B cell (primary cell): ENCODE measurements around the gene CALML4. TPM values are rescaled to one million over a fixed set of nuclear protein-coding genes. Genes with fewer than 3 reads are reported as not detected.

Experiments used
- ATAC-seq: fragments of 200-7000 bp; cut with Tn5 transposase; one replicate; pipeline ENCODE4 v1.10.0; 2021; ENCODE audit warnings: low read depth, mild to moderate bottlenecking, moderate number of reproducible peaks, moderate library complexity
- CTCF ChIA-PET: fragments of 350-600 bp; sonication (Branson Sonifier 250); formaldehyde crosslinking; loops from one replicate; lab custom pipeline; 2021; ENCODE audit warnings: antibody characterized with exemption, inconsistent platforms; lab: Charles Lee
- POLR2A ChIA-PET: fragments of 350-600 bp; sonication (Branson Sonifier 250); formaldehyde crosslinking; loops from one replicate; lab custom pipeline; 2021; ENCODE audit warnings: antibody characterized with exemption; lab: Charles Lee
- DNase-seq: peaks from one replicate; pipeline ENCODE4 v3.0.0; 2013
- H2AFZ ChIP-seq: 2 replicates; pipeline ENCODE4 v1.6.1; 2012; ENCODE audit warnings: mild to moderate bottlenecking, low read depth, low read length; ENCODE audit not compliant: insufficient read depth, poor library complexity, severe bottlenecking
- H3K27ac ChIP-seq, 2 donors: 1 replicate in 1 of 2; 2 replicates in 1 of 2; pipeline ENCODE4 v1.5.1; 2012 to 2013; ENCODE audit warnings: low read length in 2 of 2, mild to moderate bottlenecking in 2 of 2, moderate library complexity in 1 of 2
- H3K27me3 ChIP-seq, 4 experiments: fragments of 200-600 bp in 1 of 4; sonication (generic) in 1 of 4; replicated peaks in 1 of 4; 1 replicate in 2 of 4; 2 replicates in 2 of 4; pipeline versions ENCODE4 v1.6.1 to v1.7.0; 2013 to 2016; ENCODE audit warnings: low read length in 3 of 4, mild to moderate bottlenecking in 2 of 4, mixed read lengths in 1 of 4, moderate library complexity in 1 of 4; ENCODE audit not compliant: insufficient read depth in 4 of 4, control insufficient read depth in 3 of 4; ENCODE audit errors: control extremely low read depth in 1 of 4
- H3K36me3 ChIP-seq, 2 experiments: replicated peaks in 1 of 2; 1 replicate in 1 of 2; 2 replicates in 1 of 2; pipeline versions ENCODE4 v1.6.1 to v1.7.1; 2013; ENCODE audit warnings: low read length in 1 of 2; ENCODE audit not compliant: insufficient read depth in 2 of 2, control insufficient read depth in 1 of 2; ENCODE audit errors: control extremely low read depth in 1 of 2, extremely low read depth in 1 of 2
- H3K4me1 ChIP-seq, 2 donors: fragments of 200-600 bp in 1 of 2; sonication (generic) in 1 of 2; 1 replicate in 1 of 2; 2 replicates in 1 of 2; pipeline versions ENCODE4 v1.5.1 to v1.6.1; 2013 to 2017; ENCODE audit warnings: low read length in 2 of 2; ENCODE audit not compliant: control insufficient read depth in 2 of 2, insufficient read depth in 2 of 2
- H3K4me2 ChIP-seq: replicated peaks from 2 replicates; pipeline ENCODE3; 2012; ENCODE audit warnings: mild to moderate bottlenecking, low read depth, low read length; ENCODE audit not compliant: poor library complexity, severe bottlenecking
- H3K4me3 ChIP-seq, 5 experiments: fragments of 200-600 bp in 1 of 5; sonication (generic) in 1 of 5; 1 replicate in 3 of 5; 2 replicates in 2 of 5; pipeline versions ENCODE4 v1.5.1 to v1.7.0; 2011 to 2016; ENCODE audit warnings: low read length in 4 of 5, mild to moderate bottlenecking in 4 of 5, low read depth in 2 of 5, control low read depth in 1 of 5, moderate library complexity in 1 of 5; ENCODE audit not compliant: insufficient read depth in 1 of 5; ENCODE audit errors: control extremely low read depth in 1 of 5, extremely low read depth in 1 of 5
- H3K79me2 ChIP-seq: fragments of 200-600 bp; sonication (generic); one replicate; pipeline ENCODE4 v1.6.0; 2016; ENCODE audit warnings: low read length; ENCODE audit not compliant: control insufficient read depth, insufficient read depth
- H3K9ac ChIP-seq: fragments of 200-600 bp; sonication (generic); 2 replicates; pipeline ENCODE4 v1.6.1; 2017; ENCODE audit warnings: mild to moderate bottlenecking, low read length, moderate library complexity
- H3K9me3 ChIP-seq, 3 donors: one replicate each; pipeline versions ENCODE4 v1.6.1 to v1.7.1; 2013; ENCODE audit warnings: low read length in 2 of 3; ENCODE audit not compliant: control insufficient read depth in 2 of 3, insufficient read depth in 1 of 3; ENCODE audit errors: control extremely low read depth in 1 of 3
- H4K20me1 ChIP-seq: 2 replicates; pipeline ENCODE4 v1.6.0; 2012; ENCODE audit warnings: mild to moderate bottlenecking, low read length; ENCODE audit not compliant: insufficient read depth, control insufficient read depth, poor library complexity, severe bottlenecking
- H3K27ac Mint-ChIP-seq: one replicate; pipeline ENCODE4 v1.8.0; 2021; ENCODE audit warnings: mixed read lengths
- H3K27me3 Mint-ChIP-seq: one replicate; pipeline ENCODE4 v1.8.0; 2021; ENCODE audit warnings: mixed read lengths
- H3K4me1 Mint-ChIP-seq: one replicate; pipeline ENCODE4 v1.8.0; 2021; ENCODE audit warnings: mixed read lengths
- H3K4me3 Mint-ChIP-seq: one replicate; pipeline ENCODE4 v1.8.0; 2021; ENCODE audit warnings: mixed read lengths
- H3K9me3 Mint-ChIP-seq: one replicate; pipeline ENCODE4 v1.8.0; 2022; ENCODE audit warnings: mixed read lengths; ENCODE audit not compliant: insufficient read depth
- EZH2 ChIP-seq: IDR thresholded peaks from 2 replicates; pipeline ENCODE4 v1.6.1; 2012; ENCODE audit warnings: borderline replicate concordance, low read depth, mild to moderate bottlenecking, moderate library complexity, low read length; ENCODE audit not compliant: insufficient read depth, poor library complexity, severe bottlenecking
- WGBS: methylation state at CpG from one replicate; pipeline ENCODE4 v1.1.5; 2013; ENCODE audit warnings: missing lambda C conversion rate; ENCODE audit not compliant: insufficient coverage; 5-methylcytosine and 5-hydroxymethylcytosine counted together
- intact Hi-C: fragments of 100-400 bp; cut with micrococcal nuclease; formaldehyde crosslinking; loops from one replicate; pipeline ENCODE4 v1.10.0; 2022
- polyA plus RNA-seq: library from polyadenylated mRNA; depleted of rRNA; stranded (reverse); fragments of >200 nt; gene quantifications from 2 replicates; pipeline ENCODE4 v1.2.3, GENCODE V29; 2012
- total RNA-seq, 2 donors: library from RNA; stranded (reverse); fragments of 120-200 nt in 1 of 2; gene quantifications; 1 replicate in 1 of 2; 2 replicates in 1 of 2; pipeline versions ENCODE4 v1.2.3 to v1.2.4, GENCODE V29; 2013 to 2022
- TF ChIP-seq, protein P1 (sequence below): fragments of 200-600 bp; IDR thresholded peaks from one replicate; pipeline ENCODE4 v1.8.0; 2022; ENCODE audit warnings: antibody characterized with exemption, mild to moderate bottlenecking

Gene CALML4
- total and polyA plus RNA-seq, 2 donors (not counting 1 experiment from before 2014, with no cell fraction given), result 2.4 to 4.2 TPM

DNA sequence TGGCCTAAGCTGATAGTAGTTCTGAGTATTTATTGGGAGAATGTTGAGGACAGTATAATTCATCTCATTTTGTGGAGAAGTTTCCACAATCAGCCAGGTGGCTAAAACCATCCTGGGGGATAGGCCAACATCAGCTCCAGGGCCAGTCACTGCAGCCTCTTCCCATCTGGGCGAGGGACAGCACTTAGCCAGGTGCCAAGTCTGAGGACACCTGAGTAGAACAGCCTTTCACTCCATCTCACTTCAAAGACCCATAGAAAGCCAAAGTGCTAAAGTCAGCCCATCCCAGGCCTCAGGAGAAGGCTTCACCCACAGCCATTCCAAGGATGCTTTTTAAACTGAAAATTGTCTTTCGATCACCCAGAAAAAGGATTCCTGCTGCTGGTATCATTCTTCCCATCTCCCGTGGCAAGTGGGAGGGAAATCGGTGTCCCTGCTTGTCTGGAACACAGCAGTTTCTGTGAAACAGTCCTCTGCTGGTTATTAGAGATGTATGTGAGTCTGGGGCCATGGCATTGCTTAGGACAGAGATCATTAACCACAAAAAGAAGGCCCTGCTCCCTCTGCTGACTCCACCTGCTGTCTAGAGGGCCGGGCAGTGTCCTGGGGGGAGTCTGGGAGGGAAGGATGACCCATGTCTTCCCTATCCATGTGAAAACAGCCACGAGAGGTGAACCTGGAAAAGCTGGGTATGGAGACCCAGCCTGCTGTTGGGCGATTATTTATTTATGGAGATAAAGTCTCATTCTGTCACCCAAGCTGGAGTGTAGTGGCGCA lies 9.6 kb downstream of the CALML4 start:
- peak overlapping the region in 1 of 2 donors; percentile 19 for H3K27ac ChIP-seq
- WGBS, result 95% methylated on average over 4 of the region's 8 CpGs
- no peak overlapping the region for H2AFZ ChIP-seq
- no peak for DNase-seq
- H3K79me2 ChIP-seq, result no peaks in the 10 kb centered on the region
- Mint-ChIP-seq H3K4me1 (no peaks in the 10 kb centered on the region), H3K27me3 (no peaks in the 10 kb centered on the region), H3K9me3 (no peaks in the 10 kb centered on the region), H3K4me3 (no peak overlapping the region), H3K27ac (peak overlapping the region; percentile 70)
- ATAC-seq, result no peak
- no peak overlapping the region for H3K9ac ChIP-seq
- no peaks in the 10 kb centered on the region for H4K20me1 ChIP-seq
- no peak overlapping the region for H3K4me2 ChIP-seq
- H3K27me3 ChIP-seq, result no peaks in the 10 kb centered on the region
- POLR2A ChIA-PET, result interaction anchor here (0.7 kb wide), 2 partner anchors 138 to 238 kb away, joined by 4 to 5 read pairs; no protein-coding TSS in a partner anchor
- intact Hi-C loops, result no loop called here
- H3K9me3 ChIP-seq, result no peaks in the 10 kb centered on the region
- H3K4me1 ChIP-seq, result no peaks in the 10 kb centered on the region
- TF ChIP-seq, protein P1, sequence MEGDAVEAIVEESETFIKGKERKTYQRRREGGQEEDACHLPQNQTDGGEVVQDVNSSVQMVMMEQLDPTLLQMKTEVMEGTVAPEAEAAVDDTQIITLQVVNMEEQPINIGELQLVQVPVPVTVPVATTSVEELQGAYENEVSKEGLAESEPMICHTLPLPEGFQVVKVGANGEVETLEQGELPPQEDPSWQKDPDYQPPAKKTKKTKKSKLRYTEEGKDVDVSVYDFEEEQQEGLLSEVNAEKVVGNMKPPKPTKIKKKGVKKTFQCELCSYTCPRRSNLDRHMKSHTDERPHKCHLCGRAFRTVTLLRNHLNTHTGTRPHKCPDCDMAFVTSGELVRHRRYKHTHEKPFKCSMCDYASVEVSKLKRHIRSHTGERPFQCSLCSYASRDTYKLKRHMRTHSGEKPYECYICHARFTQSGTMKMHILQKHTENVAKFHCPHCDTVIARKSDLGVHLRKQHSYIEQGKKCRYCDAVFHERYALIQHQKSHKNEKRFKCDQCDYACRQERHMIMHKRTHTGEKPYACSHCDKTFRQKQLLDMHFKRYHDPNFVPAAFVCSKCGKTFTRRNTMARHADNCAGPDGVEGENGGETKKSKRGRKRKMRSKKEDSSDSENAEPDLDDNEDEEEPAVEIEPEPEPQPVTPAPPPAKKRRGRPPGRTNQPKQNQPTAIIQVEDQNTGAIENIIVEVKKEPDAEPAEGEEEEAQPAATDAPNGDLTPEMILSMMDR, result no peak
- no peak for TF ChIP-seq EZH2
- peaks cover 5 to 17% of the 10 kb centered on the region in 2 experiments for H3K36me3 ChIP-seq
- CTCF ChIA-PET, result interaction anchor here (0.7 to 1.3 kb wide), 5 partner anchors 13 to 141 kb away, joined by 3 to 5 read pairs (median 3); partner anchors contain the start of gene PIAS1
- H3K4me3 ChIP-seq, result no peak overlapping the region

DNA sequence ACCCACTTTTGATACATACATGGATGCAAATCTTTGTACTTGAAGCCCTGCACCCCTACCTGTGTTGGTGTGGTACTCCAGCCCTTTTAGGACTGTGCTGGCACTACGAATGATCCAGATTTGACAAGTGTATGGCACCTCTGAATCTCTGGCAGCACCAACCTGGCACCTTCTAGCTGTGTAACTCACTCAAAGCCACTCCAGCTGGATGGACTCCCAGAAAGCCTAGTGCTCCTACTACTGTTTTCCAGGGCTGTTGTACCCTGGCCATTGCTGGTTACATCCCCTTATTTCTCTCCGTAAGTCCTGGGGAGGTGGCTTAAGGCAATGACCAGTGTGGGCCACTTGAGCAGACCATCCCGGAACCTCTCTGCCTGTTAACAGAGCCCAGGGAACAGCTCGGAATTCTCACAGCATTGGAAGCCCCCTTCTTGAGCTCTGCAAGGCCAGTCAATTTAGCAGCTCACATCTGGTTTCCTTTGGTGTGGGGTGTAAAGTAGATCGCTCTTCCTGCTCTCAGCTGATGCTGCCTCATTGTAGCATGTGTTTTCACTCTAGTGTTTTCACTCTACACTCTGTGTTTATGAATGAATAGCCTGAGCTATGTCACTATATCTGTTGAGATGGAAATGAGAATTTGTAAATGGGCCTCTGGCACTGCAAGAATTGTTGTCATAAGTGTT lies 12.2 kb downstream of the CALML4 start:
- H3K27me3 ChIP-seq, result no peaks in the 10 kb centered on the region
- ATAC-seq (no peak), DNase-seq (no peak)
- no peaks in the 10 kb centered on the region for H3K9me3 ChIP-seq
- peaks cover 4% of the 10 kb centered on the region for H3K4me1 Mint-ChIP-seq
- H2AFZ ChIP-seq, result no peak overlapping the region
- H3K9me3 Mint-ChIP-seq, result no peaks in the 10 kb centered on the region
- POLR2A ChIA-PET, result no interaction called here
- no peak overlapping the region for H3K27ac ChIP-seq
- H3K27ac Mint-ChIP-seq, result peak overlapping the region; percentile 10
- H3K79me2 ChIP-seq, result no peaks in the 10 kb centered on the region
- H3K4me3 Mint-ChIP-seq, result no peak overlapping the region
- no peak overlapping the region for H3K9ac ChIP-seq
- intact Hi-C loops, result no loop called here
- H3K4me1 ChIP-seq, result no peaks in the 10 kb centered on the region
- CTCF ChIA-PET, result no interaction called here
- WGBS, result 100% methylated on average over 2 of the region's 5 CpGs
- no peak overlapping the region for H3K4me2 ChIP-seq
- H3K36me3 ChIP-seq, result peaks cover 10 to 32% of the 10 kb centered on the region in 2 experiments
- H4K20me1 ChIP-seq, result no peaks in the 10 kb centered on the region
- TF ChIP-seq EZH2, result no peak
- TF ChIP-seq, protein P1, result no peak
- no peaks in the 10 kb centered on the region for H3K27me3 Mint-ChIP-seq
- H3K4me3 ChIP-seq, result no peak overlapping the region
